HEK293 (cell line): Measurements from ENCODE around the gene NEU1.

ENCODE experiments used
- BCL11A ChIP-seq: fragments of 450-650 bp; formaldehyde crosslinking; IDR thresholded peaks from 2 replicates; pipeline ENCODE4 v1.5.1; 2016; ENCODE audit warnings: low read depth, missing biosample characterization, missing genetic modification characterization
- FEZF1 ChIP-seq: fragments of 450-650 bp; formaldehyde crosslinking; IDR thresholded peaks from 2 replicates; pipeline ENCODE4 v1.5.1; 2016; ENCODE audit warnings: missing biosample characterization, missing genetic modification characterization
- GLI4 ChIP-seq: fragments of 450-650 bp; formaldehyde crosslinking; IDR thresholded peaks from 2 replicates; pipeline ENCODE4 v1.5.1; 2016; ENCODE audit warnings: missing biosample characterization, missing genetic modification characterization
- HOXA7 ChIP-seq: sonication (generic); formaldehyde crosslinking; IDR thresholded peaks from 2 replicates; pipeline ENCODE4 v1.8.1; 2022; ENCODE audit warnings: missing genetic modification reagents, borderline replicate concordance
- KLF10 ChIP-seq: fragments of 450-650 bp; IDR thresholded peaks from 2 replicates; pipeline ENCODE4 v1.5.1; 2018; ENCODE audit warnings: missing biosample characterization, mild to moderate bottlenecking, missing genetic modification characterization
- KLF8 ChIP-seq: fragments of 450-650 bp; formaldehyde crosslinking; IDR thresholded peaks from 2 replicates; pipeline ENCODE4 v1.5.1; 2016; ENCODE audit warnings: missing biosample characterization, missing genetic modification characterization
- MZF1 ChIP-seq: fragments of 450-650 bp; formaldehyde crosslinking; IDR thresholded peaks from 2 replicates; pipeline ENCODE4 v1.5.1; 2017; ENCODE audit warnings: missing biosample characterization, missing genetic modification characterization, borderline replicate concordance
- SCRT1 ChIP-seq: fragments of 450-650 bp; formaldehyde crosslinking; IDR thresholded peaks from 2 replicates; pipeline ENCODE4 v1.5.1; 2016; ENCODE audit warnings: missing biosample characterization, missing genetic modification characterization, borderline replicate concordance
- SP3 ChIP-seq: fragments of 450-650 bp; formaldehyde crosslinking; IDR thresholded peaks from 2 replicates; pipeline ENCODE4 v1.5.1; 2016; ENCODE audit warnings: missing biosample characterization, missing genetic modification characterization
- TRIM28 ChIP-seq: IDR thresholded peaks from 2 replicates; pipeline ENCODE4 v1.6.1; 2011; ENCODE audit warnings: low read length, control low read depth, borderline replicate concordance
- ZIC2 ChIP-seq: fragments of 450-650 bp; formaldehyde crosslinking; IDR thresholded peaks from 2 replicates; pipeline ENCODE4 v1.5.1; 2016; ENCODE audit warnings: missing biosample characterization, missing genetic modification characterization
- ZNF121 ChIP-seq: fragments of 450-650 bp; formaldehyde crosslinking; IDR thresholded peaks from 2 replicates; pipeline ENCODE4 v1.5.1; 2016; ENCODE audit warnings: missing biosample characterization, missing genetic modification characterization
- ZNF138 ChIP-seq: fragments of 450-650 bp; formaldehyde crosslinking; IDR thresholded peaks from 2 replicates; pipeline ENCODE4 v1.5.1; 2016; ENCODE audit warnings: missing biosample characterization, missing genetic modification characterization, borderline replicate concordance
- ZNF175 ChIP-seq: fragments of 450-650 bp; formaldehyde crosslinking; IDR thresholded peaks from 2 replicates; pipeline ENCODE4 v1.5.1; 2016; ENCODE audit warnings: missing biosample characterization, missing genetic modification characterization
- ZNF354C ChIP-seq: fragments of 450-650 bp; formaldehyde crosslinking; IDR thresholded peaks from 2 replicates; pipeline ENCODE4 v1.5.1; 2016; ENCODE audit warnings: missing biosample characterization, missing genetic modification characterization, low read depth, borderline replicate concordance
- ZNF529 ChIP-seq: fragments of 450-650 bp; formaldehyde crosslinking; IDR thresholded peaks from 2 replicates; pipeline ENCODE4 v1.5.1; 2017; ENCODE audit warnings: missing genetic modification characterization, missing biosample characterization; ENCODE audit not compliant: insufficient replicate concordance
- ZNF610 ChIP-seq: fragments of 450-650 bp; formaldehyde crosslinking; IDR thresholded peaks from 2 replicates; pipeline ENCODE4 v1.5.1; 2016; ENCODE audit warnings: missing biosample characterization, missing genetic modification characterization, borderline replicate concordance
- ZNF747 ChIP-seq: fragments of 450-650 bp; formaldehyde crosslinking; IDR thresholded peaks from 2 replicates; pipeline ENCODE4 v1.5.1; 2016; ENCODE audit warnings: missing biosample characterization, missing genetic modification characterization
- ZSCAN30 ChIP-seq: fragments of 450-650 bp; IDR thresholded peaks from 2 replicates; pipeline ENCODE4 v1.5.1; 2018; ENCODE audit warnings: missing biosample characterization, mild to moderate bottlenecking, missing genetic modification characterization, moderate library complexity
- TF ChIP-seq, protein P1 (sequence below): fragments of 450-650 bp; formaldehyde crosslinking; IDR thresholded peaks from 2 replicates; pipeline ENCODE4 v1.5.1; 2016; ENCODE audit warnings: missing biosample characterization, missing genetic modification characterization
- TF ChIP-seq, protein P2 (sequence below): fragments of 450-650 bp; IDR thresholded peaks from 2 replicates; pipeline ENCODE4 v1.5.1; 2018; ENCODE audit warnings: missing biosample characterization, mild to moderate bottlenecking, missing genetic modification characterization
- TF ChIP-seq, protein P3 (sequence below): fragments of 450-650 bp; formaldehyde crosslinking; optimal IDR thresholded peaks from 2 replicates; pipeline ENCODE3; 2016; ENCODE audit warnings: missing biosample characterization, mild to moderate bottlenecking, missing genetic modification characterization
- TF ChIP-seq, protein P4 (sequence below): fragments of 450-650 bp; IDR thresholded peaks from 2 replicates; pipeline ENCODE4 v1.5.1; 2018; ENCODE audit warnings: missing biosample characterization, missing genetic modification characterization
- TF ChIP-seq, protein P5 (sequence below): fragments of 450-650 bp; formaldehyde crosslinking; IDR thresholded peaks from 2 replicates; pipeline ENCODE4 v1.5.1; 2016; ENCODE audit warnings: missing biosample characterization, missing genetic modification characterization
- TF ChIP-seq, protein P6 (sequence below): fragments of 450-650 bp; formaldehyde crosslinking; IDR thresholded peaks from 2 replicates; pipeline ENCODE4 v1.5.1; 2016; ENCODE audit warnings: missing biosample characterization, missing genetic modification characterization
- TF ChIP-seq, protein P7 (sequence below): fragments of 450-650 bp; formaldehyde crosslinking; IDR thresholded peaks from 2 replicates; pipeline ENCODE4 v1.5.1; 2017; ENCODE audit warnings: missing biosample characterization, mild to moderate bottlenecking, missing genetic modification characterization, moderate library complexity

The NEU1 gene

DNA sequence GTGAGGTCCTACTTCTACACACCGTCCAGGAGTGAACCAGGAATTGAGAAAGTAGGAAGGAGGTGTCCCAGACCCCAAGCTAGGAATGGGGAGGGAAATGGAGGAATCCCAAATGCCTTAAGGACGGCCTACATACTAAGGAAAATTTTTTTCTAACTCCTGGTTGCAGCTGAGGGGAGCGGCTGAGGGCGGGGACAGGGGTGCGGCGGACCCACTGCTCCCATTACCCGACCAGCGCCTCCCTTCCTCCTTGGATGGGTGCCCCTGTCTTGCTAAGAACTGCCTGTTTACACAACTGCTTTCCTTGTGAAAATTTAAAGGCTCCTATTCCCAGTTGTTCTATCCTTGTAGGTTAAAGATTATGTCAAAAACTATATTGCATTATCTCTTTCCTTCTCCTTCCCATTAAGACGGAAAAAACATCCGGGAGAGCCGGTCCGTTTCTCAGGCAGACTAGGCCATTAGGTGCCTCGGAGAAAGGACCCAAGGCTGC lies 35.8 kb downstream of the NEU1 start (continued):
- TF ChIP-seq, protein P1, sequence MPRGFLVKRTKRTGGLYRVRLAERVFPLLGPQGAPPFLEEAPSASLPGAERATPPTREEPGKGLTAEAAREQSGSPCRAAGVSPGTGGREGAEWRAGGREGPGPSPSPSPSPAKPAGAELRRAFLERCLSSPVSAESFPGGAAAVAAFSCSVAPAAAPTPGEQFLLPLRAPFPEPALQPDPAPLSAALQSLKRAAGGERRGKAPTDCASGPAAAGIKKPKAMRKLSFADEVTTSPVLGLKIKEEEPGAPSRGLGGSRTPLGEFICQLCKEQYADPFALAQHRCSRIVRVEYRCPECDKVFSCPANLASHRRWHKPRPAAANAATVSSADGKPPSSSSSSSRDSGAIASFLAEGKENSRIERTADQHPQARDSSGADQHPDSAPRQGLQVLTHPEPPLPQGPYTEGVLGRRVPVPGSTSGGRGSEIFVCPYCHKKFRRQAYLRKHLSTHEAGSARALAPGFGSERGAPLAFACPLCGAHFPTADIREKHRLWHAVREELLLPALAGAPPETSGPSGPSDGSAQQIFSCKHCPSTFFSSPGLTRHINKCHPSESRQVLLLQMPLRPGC (tag by site-specific recombination) = no peak
- TF ChIP-seq KLF8 (tag by site-specific recombination) (peak; percentile 91), FEZF1 (tag by site-specific recombination) (no peak), BCL11A (tag by site-specific recombination) (no peak), MZF1 (no peak), SCRT1 (tag by site-specific recombination) (no peak), TRIM28 (no peak), GLI4 (no peak), ZNF529 (tag by site-specific recombination) (no peak), ZNF354C (tag by site-specific recombination) (no peak), KLF10 (tag by site-specific recombination) (peak; percentile 96), ZNF175 (tag by site-specific recombination) (no peak), HOXA7 (no peak), ZSCAN30 (tag by site-specific recombination) (peak; percentile 56; the same call in 1 of the 2 replicates), SP3 (tag by site-specific recombination) (peak; percentile 66), ZNF138 (tag by site-specific recombination) (no peak), ZNF121 (no peak), ZIC2 (no peak), ZNF747 (tag by site-specific recombination) (no peak), ZNF610 (tag by site-specific recombination) (peak; percentile 97)
- TF ChIP-seq, protein P2, sequence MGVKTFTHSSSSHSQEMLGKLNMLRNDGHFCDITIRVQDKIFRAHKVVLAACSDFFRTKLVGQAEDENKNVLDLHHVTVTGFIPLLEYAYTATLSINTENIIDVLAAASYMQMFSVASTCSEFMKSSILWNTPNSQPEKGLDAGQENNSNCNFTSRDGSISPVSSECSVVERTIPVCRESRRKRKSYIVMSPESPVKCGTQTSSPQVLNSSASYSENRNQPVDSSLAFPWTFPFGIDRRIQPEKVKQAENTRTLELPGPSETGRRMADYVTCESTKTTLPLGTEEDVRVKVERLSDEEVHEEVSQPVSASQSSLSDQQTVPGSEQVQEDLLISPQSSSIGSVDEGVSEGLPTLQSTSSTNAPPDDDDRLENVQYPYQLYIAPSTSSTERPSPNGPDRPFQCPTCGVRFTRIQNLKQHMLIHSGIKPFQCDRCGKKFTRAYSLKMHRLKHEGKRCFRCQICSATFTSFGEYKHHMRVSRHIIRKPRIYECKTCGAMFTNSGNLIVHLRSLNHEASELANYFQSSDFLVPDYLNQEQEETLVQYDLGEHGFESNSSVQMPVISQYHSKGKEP (tag by site-specific recombination) = 0 out of 2 replicates have a peak, but pooled peaks have one; percentile 33
- TF ChIP-seq, protein P3, sequence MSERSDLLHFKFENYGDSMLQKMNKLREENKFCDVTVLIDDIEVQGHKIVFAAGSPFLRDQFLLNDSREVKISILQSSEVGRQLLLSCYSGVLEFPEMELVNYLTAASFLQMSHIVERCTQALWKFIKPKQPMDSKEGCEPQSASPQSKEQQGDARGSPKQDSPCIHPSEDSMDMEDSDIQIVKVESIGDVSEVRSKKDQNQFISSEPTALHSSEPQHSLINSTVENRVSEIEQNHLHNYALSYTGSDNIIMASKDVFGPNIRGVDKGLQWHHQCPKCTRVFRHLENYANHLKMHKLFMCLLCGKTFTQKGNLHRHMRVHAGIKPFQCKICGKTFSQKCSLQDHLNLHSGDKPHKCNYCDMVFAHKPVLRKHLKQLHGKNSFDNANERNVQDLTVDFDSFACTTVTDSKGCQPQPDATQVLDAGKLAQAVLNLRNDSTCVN = no peak
- TF ChIP-seq, protein P4, sequence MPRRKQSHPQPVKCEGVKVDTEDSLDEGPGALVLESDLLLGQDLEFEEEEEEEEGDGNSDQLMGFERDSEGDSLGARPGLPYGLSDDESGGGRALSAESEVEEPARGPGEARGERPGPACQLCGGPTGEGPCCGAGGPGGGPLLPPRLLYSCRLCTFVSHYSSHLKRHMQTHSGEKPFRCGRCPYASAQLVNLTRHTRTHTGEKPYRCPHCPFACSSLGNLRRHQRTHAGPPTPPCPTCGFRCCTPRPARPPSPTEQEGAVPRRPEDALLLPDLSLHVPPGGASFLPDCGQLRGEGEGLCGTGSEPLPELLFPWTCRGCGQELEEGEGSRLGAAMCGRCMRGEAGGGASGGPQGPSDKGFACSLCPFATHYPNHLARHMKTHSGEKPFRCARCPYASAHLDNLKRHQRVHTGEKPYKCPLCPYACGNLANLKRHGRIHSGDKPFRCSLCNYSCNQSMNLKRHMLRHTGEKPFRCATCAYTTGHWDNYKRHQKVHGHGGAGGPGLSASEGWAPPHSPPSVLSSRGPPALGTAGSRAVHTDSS (tag by site-specific recombination) = no peak
- TF ChIP-seq, protein P5, sequence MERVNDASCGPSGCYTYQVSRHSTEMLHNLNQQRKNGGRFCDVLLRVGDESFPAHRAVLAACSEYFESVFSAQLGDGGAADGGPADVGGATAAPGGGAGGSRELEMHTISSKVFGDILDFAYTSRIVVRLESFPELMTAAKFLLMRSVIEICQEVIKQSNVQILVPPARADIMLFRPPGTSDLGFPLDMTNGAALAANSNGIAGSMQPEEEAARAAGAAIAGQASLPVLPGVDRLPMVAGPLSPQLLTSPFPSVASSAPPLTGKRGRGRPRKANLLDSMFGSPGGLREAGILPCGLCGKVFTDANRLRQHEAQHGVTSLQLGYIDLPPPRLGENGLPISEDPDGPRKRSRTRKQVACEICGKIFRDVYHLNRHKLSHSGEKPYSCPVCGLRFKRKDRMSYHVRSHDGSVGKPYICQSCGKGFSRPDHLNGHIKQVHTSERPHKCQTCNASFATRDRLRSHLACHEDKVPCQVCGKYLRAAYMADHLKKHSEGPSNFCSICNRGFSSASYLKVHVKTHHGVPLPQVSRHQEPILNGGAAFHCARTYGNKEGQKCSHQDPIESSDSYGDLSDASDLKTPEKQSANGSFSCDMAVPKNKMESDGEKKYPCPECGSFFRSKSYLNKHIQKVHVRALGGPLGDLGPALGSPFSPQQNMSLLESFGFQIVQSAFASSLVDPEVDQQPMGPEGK (tag by site-specific recombination) = no peak
- TF ChIP-seq, protein P6, sequence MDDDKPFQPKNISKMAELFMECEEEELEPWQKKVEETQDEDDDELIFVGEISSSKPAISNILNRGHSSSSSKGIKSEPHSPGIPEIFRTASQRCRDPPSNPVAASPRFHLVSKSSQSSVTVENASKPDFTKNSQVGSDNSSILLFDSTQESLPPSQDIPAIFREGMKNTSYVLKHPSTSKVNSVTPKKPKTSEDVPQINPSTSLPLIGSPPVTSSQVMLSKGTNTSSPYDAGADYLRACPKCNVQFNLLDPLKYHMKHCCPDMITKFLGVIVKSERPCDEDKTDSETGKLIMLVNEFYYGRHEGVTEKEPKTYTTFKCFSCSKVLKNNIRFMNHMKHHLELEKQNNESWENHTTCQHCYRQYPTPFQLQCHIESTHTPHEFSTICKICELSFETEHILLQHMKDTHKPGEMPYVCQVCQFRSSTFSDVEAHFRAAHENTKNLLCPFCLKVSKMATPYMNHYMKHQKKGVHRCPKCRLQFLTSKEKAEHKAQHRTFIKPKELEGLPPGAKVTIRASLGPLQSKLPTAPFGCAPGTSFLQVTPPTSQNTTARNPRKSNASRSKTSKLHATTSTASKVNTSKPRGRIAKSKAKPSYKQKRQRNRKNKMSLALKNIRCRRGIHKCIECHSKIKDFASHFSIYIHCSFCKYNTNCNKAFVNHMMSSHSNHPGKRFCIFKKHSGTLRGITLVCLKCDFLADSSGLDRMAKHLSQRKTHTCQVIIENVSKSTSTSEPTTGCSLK = no peak
- TF ChIP-seq, protein P7, sequence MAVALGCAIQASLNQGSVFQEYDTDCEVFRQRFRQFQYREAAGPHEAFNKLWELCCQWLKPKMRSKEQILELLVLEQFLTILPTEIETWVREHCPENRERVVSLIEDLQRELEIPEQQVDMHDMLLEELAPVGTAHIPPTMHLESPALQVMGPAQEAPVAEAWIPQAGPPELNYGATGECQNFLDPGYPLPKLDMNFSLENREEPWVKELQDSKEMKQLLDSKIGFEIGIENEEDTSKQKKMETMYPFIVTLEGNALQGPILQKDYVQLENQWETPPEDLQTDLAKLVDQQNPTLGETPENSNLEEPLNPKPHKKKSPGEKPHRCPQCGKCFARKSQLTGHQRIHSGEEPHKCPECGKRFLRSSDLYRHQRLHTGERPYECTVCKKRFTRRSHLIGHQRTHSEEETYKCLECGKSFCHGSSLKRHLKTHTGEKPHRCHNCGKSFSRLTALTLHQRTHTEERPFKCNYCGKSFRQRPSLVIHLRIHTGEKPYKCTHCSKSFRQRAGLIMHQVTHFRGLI (tag by site-specific recombination) = 0 out of 2 replicates have a peak, but pooled peaks have one; percentile 22
